ENCODE measurements around the gene KCNJ12.
"Not testable (repeated sequence)": the region's sequence is repeated elsewhere in the genome, so short reads cannot be mapped to it uniquely, and the experiment has no call there.

Gene KCNJ12

DNA sequence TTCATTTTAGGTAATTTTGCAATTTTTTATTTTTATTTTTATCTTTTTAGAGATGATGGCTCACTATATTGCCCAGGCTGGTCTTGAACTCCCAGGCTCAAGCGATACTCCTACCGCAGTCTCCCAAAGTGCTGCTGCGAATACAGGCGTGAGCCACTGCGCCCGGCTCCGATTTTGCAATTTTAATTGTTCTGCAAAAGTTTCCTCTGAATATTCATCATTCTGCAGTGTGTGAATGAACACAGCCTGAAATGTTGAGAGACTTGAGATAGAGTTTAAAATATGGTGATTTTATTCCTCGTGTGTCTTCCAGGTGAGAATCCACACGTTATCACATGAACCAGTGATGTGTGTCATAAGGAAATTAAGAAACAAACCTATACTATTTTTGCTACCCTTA lies 75.8 kb downstream of the KCNJ12 start:
- FAIRE-seq (no peak), DNase-seq (ENCODE audit: insufficient read length, low spot score) (no peak)
- no peak for TF ChIP-seq POLR2A (IDR thresholded peaks at IDR 0.05; ENCODE audit: low read depth, low read length)

DNA sequence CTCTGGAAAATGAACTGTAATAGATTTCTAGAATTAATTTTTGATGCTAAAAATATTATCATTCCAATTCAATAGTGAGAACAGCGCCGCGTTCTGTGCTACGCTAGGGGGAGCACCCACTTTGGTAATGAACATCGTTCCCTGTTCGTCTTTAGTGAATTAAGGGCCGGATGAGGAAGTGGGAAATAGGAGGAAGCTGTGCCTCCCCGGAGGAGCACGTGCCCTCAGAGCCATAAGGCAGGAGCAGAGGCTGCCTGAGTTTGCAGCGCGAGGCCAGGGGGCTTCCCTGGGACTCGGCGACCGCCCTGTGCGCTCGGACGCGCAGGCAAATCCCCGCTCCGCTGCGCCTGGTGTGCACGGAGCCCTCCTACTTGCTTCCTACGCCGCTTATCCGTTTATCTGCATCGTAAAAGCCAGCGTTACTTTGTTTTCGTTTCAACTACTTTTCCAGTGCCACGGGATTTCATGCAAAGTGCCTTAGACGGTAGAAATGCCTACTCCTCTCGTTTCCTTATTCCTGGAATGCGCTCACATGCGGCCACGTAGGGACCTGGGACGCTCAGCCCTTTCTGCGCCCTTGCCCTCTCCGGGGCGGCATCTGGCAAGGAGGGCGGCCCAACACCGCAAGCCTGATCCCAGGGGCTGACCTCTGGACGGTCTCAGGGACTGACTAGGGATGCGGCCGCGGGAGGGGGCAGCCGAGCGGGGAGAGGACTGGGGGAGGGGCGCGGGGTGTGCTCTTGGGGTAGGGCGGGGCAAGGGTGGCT lies 76.4 kb downstream of the KCNJ12 start:
- no peak for FAIRE-seq
- DNase-seq (ENCODE audit: insufficient read length, low spot score), result no peak
- TF ChIP-seq POLR2A (IDR thresholded peaks at IDR 0.05; ENCODE audit: low read depth, low read length), result no peak

DNA sequence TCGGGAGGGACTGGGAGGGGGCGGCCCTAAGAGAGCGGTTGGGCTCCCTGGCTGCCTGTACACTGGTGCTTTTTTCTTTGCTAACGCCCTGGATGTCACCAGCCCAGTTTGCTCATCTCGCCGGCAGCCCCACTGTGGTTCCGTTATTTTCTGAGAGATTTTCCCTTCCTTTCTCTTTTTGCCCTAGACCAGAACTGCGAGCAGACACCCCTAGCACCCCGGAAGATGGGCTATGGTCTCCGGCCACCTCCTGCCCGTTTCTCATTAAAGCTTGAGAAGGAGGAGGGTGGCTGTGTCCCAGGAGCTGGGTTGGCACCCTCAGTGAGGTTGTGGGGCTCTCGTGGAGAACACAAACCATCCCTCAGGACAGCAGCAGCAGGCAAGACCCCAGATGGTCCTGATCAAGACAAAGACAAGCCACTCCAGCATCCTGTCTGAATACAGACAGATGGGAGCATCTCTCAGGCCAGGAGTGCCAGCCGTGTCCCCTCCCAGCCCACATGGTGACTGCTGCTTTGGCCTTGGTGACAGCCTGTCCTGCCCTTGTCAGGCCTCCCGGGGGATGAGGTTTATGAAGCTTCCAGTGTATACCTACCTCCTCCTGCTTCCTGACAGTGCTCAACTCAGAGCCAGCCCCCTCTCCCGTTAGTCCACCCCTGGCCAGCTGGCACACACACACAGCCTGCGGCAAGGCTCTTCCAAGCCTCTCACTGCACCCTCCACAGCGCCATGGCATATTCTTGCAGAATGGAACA lies 77.2 kb downstream of the KCNJ12 start:
- no peak for FAIRE-seq
- TF ChIP-seq POLR2A (IDR thresholded peaks at IDR 0.05; ENCODE audit: low read depth, low read length), result no peak
- DNase-seq (ENCODE audit: insufficient read length, low spot score), result no peak

DNA sequence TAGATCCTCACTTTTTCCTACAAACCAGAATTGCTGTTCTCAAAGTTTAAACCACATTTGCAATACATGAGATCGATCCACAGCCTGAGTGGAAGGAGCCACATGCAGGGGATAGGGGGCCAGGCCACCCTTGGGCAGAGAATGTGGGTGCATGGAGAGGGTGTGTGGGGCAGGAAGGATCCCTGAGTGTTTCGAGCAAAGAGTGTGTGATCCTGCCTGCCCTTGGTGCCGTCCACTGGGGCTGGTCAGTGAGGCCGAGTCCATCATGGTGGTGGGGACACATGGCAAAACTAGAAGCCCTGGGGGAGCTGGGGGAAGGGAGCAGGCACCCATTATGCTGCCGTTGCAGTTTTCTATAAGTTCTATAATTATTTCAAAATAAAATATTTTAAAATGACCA lies 77.8 kb downstream of the KCNJ12 start:
- DNase-seq (ENCODE audit: insufficient read length, low spot score); FAIRE-seq: not testable (repeated sequence)

DNA sequence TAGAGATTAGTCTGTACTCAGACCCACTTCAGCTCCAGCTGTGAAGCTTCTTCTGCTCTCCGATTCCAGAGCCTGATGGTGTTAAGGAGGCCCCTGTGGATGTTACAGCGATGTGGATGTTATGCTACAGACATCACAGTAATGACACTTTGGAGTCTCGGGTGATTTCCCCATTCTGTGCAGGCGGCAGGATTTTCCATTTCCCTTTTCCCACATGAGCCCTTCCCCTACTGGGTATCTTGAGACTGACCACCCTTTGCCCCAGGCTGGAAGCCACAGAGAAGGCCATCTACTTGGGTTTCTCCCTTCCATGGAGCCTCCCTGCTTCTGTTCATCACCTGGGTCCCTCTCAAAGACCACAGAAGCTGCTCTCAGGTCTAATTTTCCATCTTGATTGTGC lies 78.3 kb downstream of the KCNJ12 start:
- FAIRE-seq (no peak), DNase-seq (ENCODE audit: insufficient read length, low spot score) (no peak)
- TF ChIP-seq POLR2A (IDR thresholded peaks at IDR 0.05; ENCODE audit: low read depth, low read length), result no peak

DNA sequence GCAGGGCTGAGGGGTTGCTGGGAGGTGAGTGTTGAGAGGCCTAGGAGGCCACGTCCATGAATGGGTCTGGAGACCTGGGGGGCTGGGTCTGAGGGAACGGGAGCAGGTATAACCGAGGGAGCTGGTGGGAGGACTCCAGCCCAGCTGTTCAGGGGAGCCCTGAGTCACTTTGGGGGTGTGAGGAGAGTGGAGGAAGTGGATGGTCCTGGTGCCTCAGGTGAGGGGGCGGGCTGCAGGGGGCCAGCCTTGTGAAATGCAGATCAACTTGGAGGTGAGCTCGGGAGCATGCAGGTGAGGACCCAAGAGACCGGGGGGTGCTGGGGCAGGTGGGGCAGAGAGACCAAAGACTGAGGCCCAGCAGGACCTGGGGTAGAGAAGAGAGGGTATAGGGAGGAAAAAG lies 79.6 kb downstream of the KCNJ12 start:
- FAIRE-seq (no peak), DNase-seq (ENCODE audit: insufficient read length, low spot score) (no peak)
- no peak for TF ChIP-seq POLR2A (IDR thresholded peaks at IDR 0.05; ENCODE audit: low read depth, low read length)

DNA sequence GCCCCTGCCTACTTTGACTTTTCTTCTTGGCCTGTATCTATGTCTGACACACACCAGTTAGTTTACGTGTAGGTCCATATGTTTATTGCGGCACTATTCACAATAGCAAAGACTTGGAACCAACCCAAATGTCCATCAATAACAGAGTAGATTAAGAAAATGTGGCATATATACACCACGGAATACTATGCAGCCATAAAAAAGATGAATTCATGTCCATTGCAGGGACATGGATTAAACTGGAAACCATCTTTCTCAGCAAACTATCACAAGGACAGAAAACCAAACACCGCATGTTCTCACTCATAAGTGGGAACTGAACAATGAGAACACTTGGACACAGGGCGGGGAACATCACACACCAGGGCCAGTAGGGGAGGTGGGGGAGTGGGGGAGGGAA lies 80.3 kb downstream of the KCNJ12 start:
- FAIRE-seq; DNase-seq (ENCODE audit: insufficient read length, low spot score): not testable (repeated sequence)

DNA sequence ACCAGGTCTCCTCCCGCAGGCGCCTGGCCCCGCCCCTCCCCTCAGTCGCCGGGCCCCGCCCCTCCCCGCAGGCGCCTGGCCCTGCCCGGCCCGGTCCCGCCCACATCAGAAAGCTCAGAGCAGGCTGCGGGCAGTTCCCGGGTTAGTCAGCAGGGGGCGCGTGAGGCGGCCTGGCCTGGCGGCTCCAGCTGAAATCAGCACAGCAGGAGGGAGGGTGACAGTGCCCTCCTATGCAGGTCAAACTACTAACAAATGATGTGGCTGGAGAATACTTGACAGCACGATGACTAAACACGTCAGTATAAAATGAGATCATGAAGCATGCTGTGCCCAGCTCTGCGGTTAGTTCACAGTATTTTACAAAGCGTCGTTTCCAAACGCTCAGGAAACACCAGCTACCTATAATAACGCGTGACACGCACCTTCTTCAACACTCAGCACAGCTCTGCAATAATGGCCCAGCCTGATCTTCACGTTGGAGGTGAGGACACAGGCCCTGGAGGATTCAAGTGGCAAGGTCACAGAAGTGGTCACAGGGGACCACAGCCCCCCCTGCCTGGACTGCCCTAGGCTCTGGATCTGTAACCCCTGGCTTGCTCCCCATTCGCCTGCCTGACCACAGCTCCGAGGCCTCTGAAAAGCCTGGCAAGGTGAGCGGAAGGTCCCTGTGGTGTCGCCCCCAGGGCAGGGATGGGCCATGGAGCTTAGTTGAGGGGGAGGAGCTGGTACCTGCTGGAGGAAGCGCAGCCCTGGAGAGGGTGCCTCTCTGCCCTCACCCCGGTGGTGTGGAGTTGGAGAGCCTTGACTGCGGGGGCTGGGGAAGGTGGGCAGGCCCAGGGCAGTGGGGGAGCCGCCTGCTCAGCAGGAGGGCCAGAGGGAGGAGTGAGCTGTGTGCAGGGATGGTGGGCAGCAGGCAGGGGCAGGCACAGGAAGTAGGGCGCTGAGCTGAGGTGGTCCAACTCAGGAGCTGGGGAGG lies 81.2 kb downstream of the KCNJ12 start:
- FAIRE-seq (peak; percentile 72), DNase-seq (ENCODE audit: insufficient read length, low spot score) (peak; percentile 82)
- TF ChIP-seq POLR2A (IDR thresholded peaks at IDR 0.05; ENCODE audit: low read depth, low read length), result no peak

DNA sequence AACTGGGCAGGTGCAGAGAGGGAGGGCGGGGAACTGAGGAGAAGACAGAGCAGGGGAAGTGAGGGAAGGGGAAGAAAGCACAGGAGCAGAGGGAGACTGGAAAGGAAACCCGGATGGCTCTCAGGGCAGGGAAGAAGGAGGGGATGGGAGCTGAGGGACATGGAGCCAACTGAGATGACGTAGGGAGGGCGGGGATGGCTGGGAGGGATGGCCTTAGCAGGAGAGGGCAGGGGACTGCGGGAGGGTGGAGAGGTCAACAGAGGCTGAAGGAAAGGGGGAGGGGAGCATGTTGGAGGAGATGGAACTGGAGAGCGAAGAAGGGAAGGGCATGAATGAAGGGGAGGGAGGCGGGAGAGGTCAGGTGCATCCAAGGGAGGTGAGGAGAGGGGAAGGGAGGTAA lies 81.9 kb downstream of the KCNJ12 start:
- FAIRE-seq, result no peak
- DNase-seq (ENCODE audit: insufficient read length, low spot score), result no peak
- TF ChIP-seq POLR2A (IDR thresholded peaks at IDR 0.05; ENCODE audit: low read depth, low read length), result no peak

DNA sequence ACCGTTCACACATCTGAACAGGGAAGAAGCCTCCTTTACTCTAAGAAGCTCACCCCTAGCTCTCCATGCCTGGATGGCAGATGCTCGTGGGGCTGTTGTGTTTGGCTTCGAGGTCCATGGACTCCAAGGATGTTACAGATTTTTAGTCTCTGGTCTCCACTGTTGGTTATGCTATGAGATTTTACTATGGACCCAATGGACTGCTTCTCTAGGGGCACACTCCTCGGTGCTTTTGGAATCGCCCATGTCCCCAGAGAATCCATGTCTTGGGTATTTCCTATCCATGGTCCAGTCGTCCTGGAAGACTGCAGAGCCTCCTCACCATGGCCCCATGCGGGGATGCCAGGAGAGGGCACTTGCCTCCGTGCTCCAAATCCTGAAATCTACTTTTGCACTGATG lies 83.4 kb downstream of the KCNJ12 start:
- no peak for TF ChIP-seq POLR2A (IDR thresholded peaks at IDR 0.05; ENCODE audit: low read depth, low read length)
- FAIRE-seq (no peak), DNase-seq (ENCODE audit: insufficient read length, low spot score) (no peak)

DNA sequence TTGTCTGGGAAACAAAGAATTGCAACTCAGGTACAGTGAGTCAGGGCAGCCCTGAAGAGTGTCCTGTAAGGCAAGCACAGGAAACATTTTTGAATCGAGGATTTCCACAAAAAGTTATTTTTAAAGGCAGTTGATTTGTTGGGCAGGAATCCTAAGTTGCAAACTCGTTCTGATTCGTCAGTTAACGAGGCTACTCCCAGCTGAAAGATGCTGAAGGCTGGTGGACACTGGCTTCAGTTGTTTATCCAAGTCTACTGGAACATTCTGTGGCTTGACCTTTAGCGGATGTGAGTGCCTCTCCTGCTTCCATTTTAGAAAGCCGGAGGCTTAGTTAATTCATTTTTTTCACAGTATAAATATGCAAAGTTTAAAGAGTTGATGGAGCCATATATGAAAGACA lies 84.2 kb downstream of the KCNJ12 start:
- no peak for DNase-seq (ENCODE audit: insufficient read length, low spot score)
- TF ChIP-seq POLR2A (IDR thresholded peaks at IDR 0.05; ENCODE audit: low read depth, low read length), result no peak
- no peak for FAIRE-seq

DNA sequence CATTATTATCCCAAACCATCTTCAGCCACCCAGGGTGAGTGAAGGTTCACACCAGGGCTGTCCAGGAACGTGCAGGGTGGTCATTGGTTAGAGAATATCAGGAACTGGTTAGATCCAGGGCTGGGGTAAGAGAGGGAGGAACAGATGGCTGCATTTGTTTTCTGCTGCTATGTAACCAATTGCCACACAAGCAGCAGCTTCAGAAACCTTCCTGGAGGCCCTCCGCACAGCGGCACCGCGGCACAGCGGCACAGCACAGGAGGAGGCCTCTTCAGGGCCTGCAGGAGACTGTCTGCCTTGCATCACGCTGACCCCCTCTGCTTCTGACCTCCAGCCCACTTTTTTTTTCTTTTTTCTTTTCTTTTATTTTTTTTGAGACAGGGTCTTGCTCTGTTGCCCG lies 86.1 kb downstream of the KCNJ12 start:
- DNase-seq (ENCODE audit: insufficient read length, low spot score) (no peak), FAIRE-seq (no peak)
- TF ChIP-seq POLR2A (IDR thresholded peaks at IDR 0.05; ENCODE audit: low read depth, low read length), result no peak

DNA sequence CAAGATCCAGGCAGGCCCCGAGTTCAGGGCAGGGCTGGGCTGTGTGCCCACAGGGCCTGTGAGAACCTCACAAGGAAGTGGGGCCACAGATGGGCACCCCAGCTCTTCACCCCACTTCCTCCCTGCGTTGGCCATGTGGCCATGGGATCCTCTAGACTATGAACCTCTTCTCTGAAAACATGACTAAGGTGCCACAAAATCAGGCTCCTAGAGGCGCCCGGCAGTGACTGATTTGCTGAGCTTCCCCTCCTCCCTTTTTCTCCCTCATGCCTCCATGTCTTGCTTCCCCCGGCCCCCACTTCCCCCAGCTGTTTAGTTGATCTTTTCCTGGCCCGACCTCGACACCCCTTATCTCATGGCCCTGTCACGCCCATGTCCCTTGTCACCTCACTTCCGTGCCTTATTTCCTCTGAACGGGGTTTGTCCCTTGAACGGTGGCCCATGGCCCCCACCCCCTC lies 87.1 kb downstream of the KCNJ12 start:
- TF ChIP-seq POLR2A (IDR thresholded peaks at IDR 0.05; ENCODE audit: low read depth, low read length), result no peak
- no peak for DNase-seq (ENCODE audit: insufficient read length, low spot score)
- no peak for FAIRE-seq

DNA sequence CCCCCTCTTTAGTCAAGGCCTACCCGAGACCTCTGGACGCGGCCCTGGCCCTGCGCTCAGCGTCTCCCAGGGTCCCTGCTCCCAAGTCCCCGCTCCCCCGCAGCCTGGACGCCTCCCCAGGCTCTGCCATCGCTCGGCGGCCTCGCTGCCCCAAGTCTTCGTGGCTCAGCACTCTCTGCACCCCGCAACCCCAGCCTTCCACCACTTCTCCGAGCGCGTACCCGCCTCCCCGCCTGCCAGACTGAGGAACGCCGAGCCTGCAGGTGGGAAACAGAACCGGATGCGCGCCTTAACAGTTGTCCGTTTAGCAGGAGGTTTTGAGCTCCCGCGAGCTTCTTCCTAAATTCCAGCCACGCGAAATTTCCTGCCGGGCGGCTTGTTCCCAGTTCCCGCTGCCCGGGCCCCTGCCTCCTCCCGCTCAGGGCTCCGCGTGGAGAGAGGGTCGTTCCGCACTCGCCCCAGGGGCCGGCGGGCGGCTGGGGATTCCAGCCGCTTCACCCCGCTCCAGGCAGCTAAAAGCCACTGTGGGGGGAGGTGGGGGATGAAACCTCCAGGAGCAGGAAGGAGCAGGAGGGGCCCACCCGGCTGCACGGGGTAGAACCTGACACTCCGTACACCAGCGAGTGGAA lies 87.7 kb downstream of the KCNJ12 start:
- no peak for TF ChIP-seq POLR2A (IDR thresholded peaks at IDR 0.05; ENCODE audit: low read depth, low read length)
- no peak for DNase-seq (ENCODE audit: insufficient read length, low spot score)
- FAIRE-seq, result no peak

Data from H54 (cell line).